Keratinocyte (primary cell): Measurements from ENCODE around the gene WDCP. TPM values are rescaled to one million over a fixed set of nuclear protein-coding genes. Genes with fewer than 3 reads are reported as not detected.

Source experiments
- DNase-seq: peaks from one replicate; pipeline ENCODE4 v3.0.0-alpha.2; 2011; ENCODE audit warnings: low read depth, missing footprints, low spot score
- FAIRE-seq: peaks from 2 replicates; lab custom pipeline; 2011; peaks lifted over from hg19 to GRCh38; lab: Jason Lieb, UNC
- H2AFZ ChIP-seq: 2 replicates; pipeline ENCODE4 v1.6.0; 2012; ENCODE audit warnings: low read length, control low read depth, inconsistent platforms; ENCODE audit not compliant: control insufficient read depth
- H3K27ac ChIP-seq: 2 replicates; pipeline ENCODE4 v1.5.1; 2011; ENCODE audit warnings: low read length; ENCODE audit not compliant: control insufficient read depth, insufficient read depth
- H3K27me3 ChIP-seq: 3 replicates; pipeline ENCODE4 v1.6.0; 2011; ENCODE audit warnings: low read length; ENCODE audit not compliant: control insufficient read depth, insufficient read depth; ENCODE audit errors: extremely low read depth
- H3K36me3 ChIP-seq, 2 experiments: 2 replicates in 1 of 2; 3 replicates in 1 of 2; pipeline ENCODE4 v1.5.1; 2011; ENCODE audit warnings: low read length in 2 of 2, mild to moderate bottlenecking in 1 of 2; ENCODE audit not compliant: control insufficient read depth in 2 of 2, insufficient read depth in 2 of 2; ENCODE audit errors: extremely low read depth in 1 of 2
- H3K4me1 ChIP-seq: 3 replicates; pipeline ENCODE4 v1.5.1; 2011; ENCODE audit warnings: low read length; ENCODE audit not compliant: control insufficient read depth, insufficient read depth; ENCODE audit errors: extremely low read depth
- H3K4me2 ChIP-seq: 3 replicates; pipeline ENCODE4 v1.6.0; 2011; ENCODE audit warnings: low read depth, low read length; ENCODE audit not compliant: control insufficient read depth, insufficient read depth; ENCODE audit errors: extremely low read depth
- H3K4me3 ChIP-seq, 3 experiments: fragments of 200-600 bp in 1 of 3; sonication (generic) in 1 of 3; 2 replicates in 2 of 3; 3 replicates in 1 of 3; pipeline ENCODE4 v1.5.1; 2011 to 2016; ENCODE audit warnings: low read length in 3 of 3, mild to moderate bottlenecking in 3 of 3, control low read depth in 2 of 3, inconsistent platforms in 1 of 3, low read depth in 1 of 3, mixed read lengths in 1 of 3, mixed run types in 1 of 3, moderate library complexity in 1 of 3; ENCODE audit not compliant: control insufficient read depth in 2 of 3, insufficient read depth in 2 of 3; ENCODE audit errors: extremely low read depth in 1 of 3
- H3K79me2 ChIP-seq: 2 replicates; pipeline ENCODE4 v1.6.0; 2012; ENCODE audit warnings: low read length; ENCODE audit not compliant: control insufficient read depth, insufficient read depth
- H3K9ac ChIP-seq: 3 replicates; pipeline ENCODE4 v1.6.0; 2011; ENCODE audit warnings: low read length; ENCODE audit not compliant: control insufficient read depth, insufficient read depth; ENCODE audit errors: extremely low read depth
- H3K9me1 ChIP-seq: 3 replicates; pipeline ENCODE4 v1.6.0; 2011; ENCODE audit warnings: low read length; ENCODE audit not compliant: control insufficient read depth, insufficient read depth; ENCODE audit errors: extremely low read depth
- H3K9me3 ChIP-seq: 2 replicates; pipeline ENCODE4 v1.5.1; 2012; ENCODE audit warnings: low read depth, low read length; ENCODE audit not compliant: control insufficient read depth
- H4K20me1 ChIP-seq: 3 replicates; pipeline ENCODE4 v1.6.0; 2011; ENCODE audit warnings: low read length; ENCODE audit not compliant: control insufficient read depth, insufficient read depth; ENCODE audit errors: extremely low read depth
- EZH2 ChIP-seq: IDR thresholded peaks from one replicate; pipeline ENCODE4 v1.6.1; 2012; ENCODE audit warnings: inconsistent platforms, mild to moderate bottlenecking, low read length, moderate library complexity
- dilution Hi-C: fragments of 300-500 bp; cut with MboI; formaldehyde crosslinking; loops from one replicate; pipeline ENCODE4 v1.7.0; 2020; ENCODE audit warnings: low sequenced_read_pairs; ENCODE audit not compliant: extremely low pct_ligation_motif_present
- polyA plus RNA-seq, 5 experiments: library from polyadenylated mRNA; depleted of rRNA in 3 of 5; stranded (reverse) in 3 of 5; stranded (forward) in 1 of 5; unstranded in 1 of 5; fragments of >200 nt; gene quantifications; 1 replicate in 1 of 5; 2 replicates in 3 of 5; 3 replicates in 1 of 5; pipeline versions ENCODE4 v1.2.1 to v1.2.3, GENCODE V29; 2011 to 2012; ENCODE audit warnings: missing spikeins in 2 of 5, low read depth in 1 of 5, low replicate concordance in 1 of 5
- TF ChIP-seq, protein P1 (sequence below), 3 experiments: IDR thresholded peaks in 1 of 3; conservative IDR thresholded peaks in 1 of 3; optimal IDR thresholded peaks in 1 of 3; 2 replicates in 2 of 3; 3 replicates in 1 of 3; pipeline versions ENCODE3 to v1.5.1; 2011; ENCODE audit warnings: low read length in 3 of 3, mild to moderate bottlenecking in 3 of 3, moderate library complexity in 2 of 3, control low read depth in 1 of 3, inconsistent platforms in 1 of 3; ENCODE audit not compliant: insufficient read depth in 2 of 3; ENCODE audit errors: extremely low read depth in 1 of 3

Gene WDCP
- polyA plus RNA-seq, 1 donor (not counting 4 experiments of a cell fraction or from before 2014, with no cell fraction given): 11.0 TPM

DNA sequence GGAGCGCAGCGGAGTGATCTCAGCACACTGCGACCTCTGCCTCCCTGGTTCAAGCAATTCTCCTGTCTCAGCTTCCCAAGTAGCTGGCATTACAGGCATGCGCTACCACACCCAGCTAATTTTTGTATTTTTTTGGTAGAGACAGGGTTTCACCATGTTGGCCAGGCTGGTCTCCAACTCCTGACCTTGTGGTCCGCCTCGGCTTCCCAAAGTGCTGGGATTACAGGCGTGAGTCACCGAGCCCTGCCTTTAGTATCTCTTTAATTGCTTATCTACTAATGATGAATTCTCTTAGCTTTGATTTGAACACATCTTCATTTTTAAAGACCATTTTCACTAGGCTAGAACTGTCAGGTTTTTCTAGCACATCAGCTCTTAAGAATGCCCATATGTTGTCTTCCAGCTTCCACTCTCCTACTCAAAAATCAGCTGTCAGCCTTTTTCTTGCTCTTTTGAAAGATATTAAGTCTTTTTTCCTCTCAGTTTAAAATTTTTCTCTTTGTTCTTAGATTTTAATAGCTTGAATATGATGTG lies 53.4 kb downstream of the WDCP start:
- Histone ChIP-seq H3K79me2 (no peaks in the 10 kb centered on the region), H2AFZ (no peak overlapping the region), H3K4me1 (no peaks in the 10 kb centered on the region), H3K4me3 (no peak overlapping the region), H3K36me3 (peaks cover 1 to 2% of the 10 kb centered on the region in 2 experiments), H4K20me1 (no peaks in the 10 kb centered on the region), H3K27ac (no peak overlapping the region), H3K9me1 (no peaks in the 10 kb centered on the region), H3K9me3 (no peaks in the 10 kb centered on the region), H3K4me2 (no peak overlapping the region), H3K9ac (no peak overlapping the region), H3K27me3 (no peaks in the 10 kb centered on the region)
- TF ChIP-seq, protein P1, sequence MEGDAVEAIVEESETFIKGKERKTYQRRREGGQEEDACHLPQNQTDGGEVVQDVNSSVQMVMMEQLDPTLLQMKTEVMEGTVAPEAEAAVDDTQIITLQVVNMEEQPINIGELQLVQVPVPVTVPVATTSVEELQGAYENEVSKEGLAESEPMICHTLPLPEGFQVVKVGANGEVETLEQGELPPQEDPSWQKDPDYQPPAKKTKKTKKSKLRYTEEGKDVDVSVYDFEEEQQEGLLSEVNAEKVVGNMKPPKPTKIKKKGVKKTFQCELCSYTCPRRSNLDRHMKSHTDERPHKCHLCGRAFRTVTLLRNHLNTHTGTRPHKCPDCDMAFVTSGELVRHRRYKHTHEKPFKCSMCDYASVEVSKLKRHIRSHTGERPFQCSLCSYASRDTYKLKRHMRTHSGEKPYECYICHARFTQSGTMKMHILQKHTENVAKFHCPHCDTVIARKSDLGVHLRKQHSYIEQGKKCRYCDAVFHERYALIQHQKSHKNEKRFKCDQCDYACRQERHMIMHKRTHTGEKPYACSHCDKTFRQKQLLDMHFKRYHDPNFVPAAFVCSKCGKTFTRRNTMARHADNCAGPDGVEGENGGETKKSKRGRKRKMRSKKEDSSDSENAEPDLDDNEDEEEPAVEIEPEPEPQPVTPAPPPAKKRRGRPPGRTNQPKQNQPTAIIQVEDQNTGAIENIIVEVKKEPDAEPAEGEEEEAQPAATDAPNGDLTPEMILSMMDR (optimal IDR thresholded peaks at IDR 0.05 in 1 of 3, IDR thresholded peaks at IDR 0.05 in 1 of 3, conservative IDR thresholded peaks at IDR 0.05 in 1 of 3; ENCODE audit: extremely low read depth in 1 of 3, insufficient read depth in 2 of 3, low read length in 3 of 3): no peak
- no peak for TF ChIP-seq EZH2
- DNase-seq (no peak), FAIRE-seq (no peak)
- dilution Hi-C loops: no loop called here

- Histone ChIP-seq H3K4me2 (no peak overlapping the region), H4K20me1 (no peaks in the 10 kb centered on the region), H3K36me3 (no peaks in the 10 kb centered on the region), H3K27ac (no peak overlapping the region), H3K4me3 (no peak overlapping the region), H3K4me1 (no peaks in the 10 kb centered on the region), H3K9me3 (no peaks in the 10 kb centered on the region), H3K27me3 (no peaks in the 10 kb centered on the region), H3K9ac (no peak overlapping the region), H3K9me1 (no peaks in the 10 kb centered on the region), H3K79me2 (no peaks in the 10 kb centered on the region), H2AFZ (no peak overlapping the region)
- TF ChIP-seq, protein P1 (optimal IDR thresholded peaks at IDR 0.05 in 1 of 3, IDR thresholded peaks at IDR 0.05 in 1 of 3, conservative IDR thresholded peaks at IDR 0.05 in 1 of 3; ENCODE audit: extremely low read depth in 1 of 3, insufficient read depth in 2 of 3, low read length in 3 of 3): no peak
- no peak for TF ChIP-seq EZH2
- FAIRE-seq: no peak
- DNase-seq: no peak
- dilution Hi-C loops: no loop called here
These were observed 54.3 kb downstream of the WDCP start for GRCh38 chr2:23992931-23993330.
